NCI-H187 treated with DMSO at 0.1 percent for 48 hours (cell line): ENCODE data around the gene SIGLEC9.
A peak's percentile ranks its signal among the peaks of the same experiment; 100 is the strongest.

Experiments used
- DNase-seq: peaks from one replicate; lab custom pipeline; 2025; lab: John Stamatoyannopoulos, UW

Gene SIGLEC9

GRCh38 chr19:51124729-51125128 is at the start of gene SIGLEC9:
Gene SIGLEC9, plus strand, starts transcription at chr19:51124906. Its CDS starts 69 bp downstream, at chr19:51124975.
- DNase-seq: no peak

GRCh38 chr19:51075998-51076397 is 48.7 kb upstream of the SIGLEC9 start:
- no peak for DNase-seq

- no peak for DNase-seq
Measured at GRCh38 chr19:51076631-51077213, 48.0 kb upstream of the SIGLEC9 start.

GRCh38 chr19:51078104-51078503 is 46.6 kb upstream of the SIGLEC9 start:
- DNase-seq: no peak

- no peak for DNase-seq
Measured at GRCh38 chr19:51078731-51079130, 46.0 kb upstream of the SIGLEC9 start.

GRCh38 chr19:51079481-51080110 is 45.1 kb upstream of the SIGLEC9 start:
- no peak for DNase-seq

- DNase-seq: no peak
Measured at GRCh38 chr19:51081476-51081875, 43.2 kb upstream of the SIGLEC9 start.

GRCh38 chr19:51082611-51083010 is 42.1 kb upstream of the SIGLEC9 start, which contains the start of gene KLK14:
Gene KLK14, minus strand, starts transcription at chr19:51082887. Its CDS starts 273 bp downstream, at chr19:51082614.
- DNase-seq: no peak

GRCh38 chr19:51083181-51083580 is 41.5 kb upstream of the SIGLEC9 start:
- DNase-seq: no peak

GRCh38 chr19:51083783-51084182 is 40.9 kb upstream of the SIGLEC9 start:
- DNase-seq: no peak

GRCh38 chr19:51084505-51084904 is 40.2 kb upstream of the SIGLEC9 start:
- no peak for DNase-seq

GRCh38 chr19:51086153-51086850 is 38.4 kb upstream of the SIGLEC9 start:
- no peak for DNase-seq

GRCh38 chr19:51089786-51090185 is 34.9 kb upstream of the SIGLEC9 start:
- no peak for DNase-seq

- DNase-seq: no peak
Measured at GRCh38 chr19:51090471-51090870, 34.2 kb upstream of the SIGLEC9 start.

- no peak for DNase-seq
Measured at GRCh38 chr19:51091126-51091525, 33.6 kb upstream of the SIGLEC9 start.

GRCh38 chr19:51091895-51092873 is 32.5 kb upstream of the SIGLEC9 start:
- peak; percentile 61 for DNase-seq

GRCh38 chr19:51093101-51093500 is 31.6 kb upstream of the SIGLEC9 start:
- DNase-seq: no peak

GRCh38 chr19:51093510-51094345 is 31.0 kb upstream of the SIGLEC9 start:
- DNase-seq: no peak

GRCh38 chr19:51094696-51095279 is 29.9 kb upstream of the SIGLEC9 start:
- no peak for DNase-seq

- DNase-seq: no peak
Measured at GRCh38 chr19:51096473-51097165, 28.1 kb upstream of the SIGLEC9 start.
